HL-60/S4 treated with retinoic acid at 250 ng/mL for 4 days and 3 days (cell line): ENCODE measurements around the gene FBXO39.
"Not testable (repeated sequence)": the region's sequence is repeated elsewhere in the genome, so short reads cannot be mapped to it uniquely, and the experiment has no call there.

ENCODE experiments used
- in situ Hi-C: fragments of 300-500 bp; cut with MboI; formaldehyde crosslinking; loops from 2 replicates; pipeline ENCODE4 v1.7.0; 2022; ENCODE audit warnings: low sequenced_read_pairs

FBXO39 gene

DNA sequence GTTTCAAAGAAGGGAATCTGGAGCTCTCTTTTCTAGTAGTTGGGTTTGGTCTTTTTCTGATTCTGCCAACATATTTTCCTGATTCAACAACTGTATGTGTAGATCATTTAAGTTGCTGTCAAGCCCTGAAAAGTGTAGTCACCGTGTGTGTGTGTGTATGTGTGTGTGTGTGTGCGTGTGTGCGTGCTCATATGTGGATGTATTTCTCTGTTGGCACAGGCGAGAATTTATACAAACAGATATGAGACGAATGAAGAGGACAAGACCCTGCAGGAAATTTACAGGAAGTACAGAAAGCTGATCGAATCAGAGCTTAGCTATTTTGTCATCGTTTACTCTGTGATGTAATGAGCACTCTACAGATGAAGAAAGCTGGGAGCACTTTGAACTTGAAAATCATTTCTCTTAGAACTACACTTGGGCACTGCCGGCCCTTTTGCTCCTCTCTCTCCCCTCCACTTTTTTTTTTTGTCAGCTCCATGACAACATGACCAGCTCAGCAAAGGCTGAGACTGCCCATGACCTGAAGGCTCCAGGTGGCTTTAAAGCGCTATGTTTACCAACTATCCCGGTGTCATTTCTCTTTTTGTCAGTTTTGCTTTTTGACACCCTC, 11.2 kb downstream of the FBXO39 start:
- in situ Hi-C loops: no loop called here

DNA sequence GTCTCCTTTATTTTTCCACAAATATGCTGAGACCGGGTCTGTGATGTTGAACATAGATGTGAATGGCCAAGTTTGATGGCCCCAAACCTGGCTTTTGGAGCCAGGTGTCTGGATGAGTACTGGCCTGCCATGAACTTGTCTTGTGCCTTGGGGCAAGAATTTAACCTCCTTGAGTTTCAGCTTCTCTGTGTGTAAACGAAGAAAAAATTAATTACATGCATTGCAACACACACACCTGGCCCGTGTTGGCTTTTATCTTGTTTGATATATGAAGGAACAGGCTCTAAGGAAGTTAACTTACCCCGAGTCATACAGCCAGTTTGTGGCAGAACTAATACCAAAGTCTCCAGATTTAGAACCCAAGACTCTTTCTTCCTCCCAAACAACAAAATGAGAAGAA, 13.1 kb downstream of the FBXO39 start:
- in situ Hi-C loops: no loop called here

DNA sequence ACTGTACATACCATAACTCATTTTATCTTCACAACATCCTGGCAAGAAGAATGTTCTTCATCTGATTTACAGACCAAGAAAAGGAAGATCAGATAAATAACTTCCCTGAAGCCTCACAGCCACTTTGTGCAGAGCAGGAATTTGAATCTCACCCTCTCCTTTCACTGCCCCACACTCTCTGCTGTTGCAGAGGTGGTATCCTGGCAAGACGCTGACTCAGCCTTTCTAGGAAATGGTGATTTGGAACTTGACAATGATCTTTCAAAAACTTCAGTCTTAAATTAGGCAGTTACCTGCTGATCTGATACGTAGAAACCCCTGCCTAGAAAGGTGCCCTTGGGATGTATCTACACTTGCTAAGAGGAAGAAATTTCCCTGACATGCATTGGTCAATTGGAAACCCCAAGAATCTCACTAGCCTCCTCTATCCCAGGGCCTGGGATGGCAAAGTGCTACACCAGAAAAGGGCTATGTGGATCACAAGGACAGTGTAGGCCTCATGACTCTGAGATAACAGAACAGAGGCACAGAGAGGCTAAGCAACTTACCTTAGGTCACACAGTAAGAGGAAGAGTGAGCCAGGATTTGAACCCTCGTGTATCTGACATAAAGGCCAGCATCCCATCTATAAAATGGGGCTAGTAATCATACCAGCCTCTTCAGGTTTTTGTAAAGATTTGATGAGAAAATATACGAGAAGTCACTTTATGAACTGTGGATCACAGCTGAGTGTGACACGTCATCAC, 17.9 kb downstream of the FBXO39 start:
- in situ Hi-C loops: no loop called here

DNA sequence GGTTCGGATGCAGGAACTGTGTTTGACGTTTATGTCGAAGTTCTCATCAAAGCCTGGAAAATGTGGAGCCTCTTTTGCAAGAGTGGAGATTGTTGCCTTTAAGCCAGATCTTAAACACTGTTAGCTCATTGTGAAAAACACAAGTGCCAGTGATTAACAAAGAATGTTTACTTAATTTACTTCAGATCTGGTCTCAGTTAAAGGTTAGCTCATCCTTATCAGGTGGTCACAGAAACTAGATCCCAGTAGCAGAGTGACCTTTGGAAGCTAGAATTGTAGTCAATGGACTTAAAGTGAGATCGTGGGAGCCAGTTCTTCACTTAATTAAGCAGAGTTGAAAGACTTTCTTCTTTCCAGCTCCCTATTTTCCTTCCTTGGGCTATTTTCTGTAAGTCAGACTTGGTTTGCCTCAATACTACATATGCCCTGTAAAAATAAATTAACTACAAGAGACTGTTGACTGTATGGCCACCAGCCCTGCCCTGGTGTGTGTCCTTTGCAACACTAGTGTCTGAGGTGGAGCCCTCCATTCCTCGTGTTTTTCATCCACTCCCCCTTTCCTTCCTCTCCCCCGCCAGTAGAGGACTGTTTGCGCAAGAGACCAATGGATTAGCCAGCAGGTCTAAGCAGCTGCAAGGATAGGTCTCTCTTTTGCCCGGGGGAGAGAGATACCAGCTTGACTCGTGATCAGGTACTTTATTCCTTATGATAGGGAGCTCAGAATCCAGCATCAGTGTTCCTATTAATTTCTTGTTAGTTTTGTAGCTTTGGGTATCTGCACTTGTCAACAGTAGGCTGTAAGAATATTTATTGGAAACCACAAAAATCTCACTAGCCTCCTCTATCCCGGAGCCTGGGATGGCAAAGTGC, 20.2 kb downstream of the FBXO39 start:
- in situ Hi-C loops: no loop called here

DNA sequence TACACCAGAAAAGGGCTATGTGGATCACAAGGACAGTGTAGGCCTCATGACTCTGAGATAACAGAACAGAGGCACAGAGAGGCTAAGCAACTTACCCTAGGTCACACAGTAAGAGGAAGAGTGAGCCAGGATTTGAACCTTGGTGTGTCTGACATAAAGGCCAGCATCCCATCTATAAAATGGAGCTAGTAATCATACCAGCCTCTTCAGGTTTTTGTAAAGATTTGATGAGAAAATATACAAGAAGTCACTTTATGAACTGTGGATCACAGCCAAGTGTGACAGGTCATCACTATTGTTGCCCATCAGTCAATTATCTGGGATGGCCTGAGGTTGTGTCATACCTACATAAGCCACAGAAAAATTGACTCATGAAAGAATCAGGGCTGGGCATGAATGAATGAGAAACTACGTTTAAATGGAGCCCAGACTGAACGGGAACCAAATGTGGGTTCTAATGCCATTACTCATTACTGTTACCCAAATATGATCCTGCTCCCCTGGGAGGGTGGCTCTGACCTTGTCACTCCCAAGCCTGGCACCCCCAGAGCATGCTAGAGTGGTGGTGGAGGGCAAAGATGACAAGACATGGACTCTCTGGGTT, 21.0 kb downstream of the FBXO39 start:
- in situ Hi-C loops: no loop called here

DNA sequence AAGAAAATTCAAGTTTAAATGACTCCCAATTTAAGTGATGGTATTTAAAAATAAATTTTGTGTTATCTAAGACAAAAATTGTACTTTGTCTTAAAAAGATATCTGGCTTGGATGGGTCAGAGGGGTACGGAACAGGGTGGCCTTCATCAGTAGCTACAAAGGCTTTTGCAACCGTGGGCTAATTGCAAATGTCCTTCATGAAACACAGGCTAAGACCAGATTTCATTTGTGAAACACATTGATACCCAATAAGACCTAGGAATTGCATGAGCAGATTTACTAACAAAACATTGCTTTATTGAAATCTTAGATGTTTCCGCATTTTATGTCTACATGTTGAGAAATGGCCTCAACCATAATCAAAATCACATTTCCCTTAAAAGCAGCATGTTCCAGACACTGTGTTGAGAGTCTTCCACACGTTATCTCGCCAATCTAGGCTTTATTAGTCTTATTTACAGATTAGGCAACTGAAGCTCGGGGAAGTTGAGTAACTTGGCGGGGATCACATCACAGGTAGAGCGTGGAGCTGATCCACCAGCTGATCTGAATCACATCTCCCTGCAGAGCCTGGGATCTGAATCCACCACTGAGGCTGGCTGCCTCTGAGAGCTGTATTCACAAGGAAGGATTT, 21.8 kb downstream of the FBXO39 start:
- in situ Hi-C loops: no loop called here

DNA sequence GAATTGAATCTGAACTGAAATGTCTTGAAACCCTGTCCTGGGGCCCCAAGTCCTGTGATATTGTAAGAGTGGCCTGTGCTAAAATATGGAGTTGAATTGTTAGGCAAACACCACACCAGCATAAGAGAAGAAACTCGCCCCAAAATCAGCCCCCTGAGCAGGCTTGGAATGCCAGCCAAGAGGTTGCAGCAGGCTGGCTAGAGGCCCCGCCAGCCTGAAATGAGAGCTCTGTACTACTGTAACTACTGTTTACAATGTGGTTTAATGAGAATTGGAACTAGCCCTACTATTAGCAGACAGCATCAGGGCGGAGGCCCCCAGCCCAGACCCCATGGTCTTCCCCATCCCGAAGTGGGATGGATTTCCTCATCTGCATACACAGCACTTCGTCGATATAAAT, 23.7 kb downstream of the FBXO39 start:
- in situ Hi-C loops: no loop called here

DNA sequence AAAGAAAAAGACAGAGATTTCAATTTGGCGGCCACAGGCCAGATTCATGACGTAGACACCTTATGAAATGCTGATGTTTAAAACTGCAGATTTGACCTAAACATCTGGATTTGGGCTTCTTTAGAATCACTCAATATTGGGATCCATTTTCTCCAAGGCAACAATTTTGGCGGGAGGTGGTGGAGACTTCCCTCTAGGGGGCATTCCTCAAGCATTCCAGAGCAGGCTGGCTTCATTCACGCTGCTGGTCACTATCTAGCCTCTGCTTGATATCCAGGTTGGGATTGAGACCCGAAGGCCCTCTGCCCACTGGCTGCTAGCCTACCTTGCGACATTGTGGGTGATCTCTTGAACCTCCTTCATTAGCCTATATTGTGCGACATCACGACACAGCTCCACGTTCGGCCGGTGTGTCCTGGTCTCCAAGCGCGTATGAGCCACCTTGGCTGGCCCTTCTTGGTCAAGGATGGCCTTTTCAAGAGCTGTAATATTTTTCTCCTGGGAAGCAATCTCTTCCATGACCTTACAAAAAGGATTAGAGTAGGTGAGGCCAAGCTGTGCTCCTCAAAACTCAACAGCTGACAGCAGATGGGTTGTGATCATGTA, 24.5 kb downstream of the FBXO39 start:
- in situ Hi-C loops: no loop called here

DNA sequence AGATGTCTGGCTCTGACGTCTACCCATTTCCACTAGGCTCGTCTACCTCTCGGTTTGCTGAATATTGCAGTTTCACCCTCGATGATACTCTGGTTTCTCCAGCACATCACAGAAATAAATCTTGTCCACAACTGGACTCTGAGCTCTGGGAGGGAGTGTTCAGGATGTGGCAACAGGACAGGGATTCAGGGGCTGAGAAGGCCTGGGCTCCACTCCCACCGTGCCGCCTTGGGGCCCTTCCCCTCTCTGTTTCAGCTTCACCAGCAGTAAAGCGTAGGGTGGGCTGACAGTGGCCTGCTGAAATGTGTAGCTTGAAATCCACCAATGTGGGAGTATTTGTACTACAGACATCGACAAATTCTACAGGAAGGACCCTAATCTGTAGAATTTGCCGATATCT, 35.5 kb downstream of the FBXO39 start:
- in situ Hi-C loops: no loop called here

DNA sequence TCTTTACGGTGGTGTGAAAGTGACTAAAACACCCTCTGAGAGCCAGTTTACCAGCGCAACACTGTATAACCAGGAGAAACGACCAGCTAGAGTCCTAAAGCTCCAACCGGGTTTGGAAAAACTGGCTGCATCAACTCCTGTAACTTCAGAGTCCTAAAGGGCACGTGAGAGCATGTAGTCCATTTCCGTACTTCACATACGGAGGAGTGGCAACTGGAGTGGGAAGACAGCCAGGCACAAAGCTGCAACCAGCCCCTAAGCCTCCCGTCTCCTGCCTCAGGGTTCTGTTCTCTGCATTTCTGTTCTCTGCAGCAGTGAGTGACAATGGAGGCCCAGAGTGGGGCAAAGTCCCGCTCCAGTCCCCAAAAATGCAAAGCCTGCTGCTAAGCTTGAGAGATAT, 36.3 kb downstream of the FBXO39 start:
- in situ Hi-C loops: no loop called here

DNA sequence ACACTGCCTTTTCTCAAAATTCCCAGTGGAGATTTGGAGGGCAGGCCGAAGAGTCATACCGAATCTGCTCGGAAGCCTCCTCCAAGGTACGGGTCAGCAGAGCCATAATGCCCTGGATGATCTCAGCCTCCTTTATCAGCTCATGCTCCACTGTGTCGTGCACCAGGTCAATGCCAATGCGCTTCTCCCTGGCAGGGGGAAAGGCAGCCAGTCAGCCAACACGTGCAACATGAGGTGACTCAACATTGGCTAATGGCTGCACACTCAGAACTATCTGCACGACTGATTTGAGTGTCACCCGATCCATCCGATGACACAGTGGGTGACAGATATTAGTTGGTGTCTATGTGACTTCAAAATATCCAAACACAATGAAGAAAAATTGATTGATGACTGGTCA, 39.8 kb downstream of the FBXO39 start:
- in situ Hi-C loops: no loop called here

DNA sequence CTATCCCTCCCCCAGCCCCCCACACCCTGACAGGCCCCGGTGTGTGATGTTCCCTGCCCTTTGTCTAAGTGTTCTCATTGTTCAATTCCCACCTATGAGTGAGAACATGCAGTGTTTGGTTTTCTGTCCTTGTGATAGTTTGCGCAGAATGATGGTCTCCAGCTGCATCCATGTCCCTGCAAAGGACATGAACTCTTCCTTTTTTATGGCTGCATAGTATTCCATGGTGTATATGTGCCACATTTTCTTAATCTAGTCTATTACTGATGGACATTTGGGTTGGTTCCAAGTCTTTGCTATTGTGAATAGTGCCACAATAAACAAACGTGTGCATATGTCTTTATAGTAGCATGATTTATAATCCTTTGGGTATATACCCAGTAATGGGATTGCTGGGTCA, 40.4 kb downstream of the FBXO39 start:
- in situ Hi-C loops: not testable (repeated sequence)

DNA sequence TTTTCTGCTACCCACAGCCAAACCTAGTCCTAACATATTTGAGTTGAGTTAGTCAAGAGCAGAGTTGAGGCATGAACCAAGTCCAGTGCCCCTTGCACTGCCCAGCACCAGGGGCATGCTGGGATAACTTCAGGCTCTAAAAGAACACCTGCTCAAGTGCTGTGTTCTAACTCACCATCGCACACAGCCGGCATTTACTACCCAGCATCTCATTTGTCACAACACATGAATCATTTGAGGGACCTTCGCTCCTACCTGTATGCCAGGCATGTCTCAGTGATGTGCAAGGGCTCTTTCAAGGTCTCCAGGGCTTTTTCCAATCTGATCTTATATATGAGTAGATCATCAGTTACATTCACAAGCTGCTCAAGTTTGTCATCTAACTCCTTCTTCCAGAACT, 42.9 kb downstream of the FBXO39 start:
- in situ Hi-C loops: no loop called here

DNA sequence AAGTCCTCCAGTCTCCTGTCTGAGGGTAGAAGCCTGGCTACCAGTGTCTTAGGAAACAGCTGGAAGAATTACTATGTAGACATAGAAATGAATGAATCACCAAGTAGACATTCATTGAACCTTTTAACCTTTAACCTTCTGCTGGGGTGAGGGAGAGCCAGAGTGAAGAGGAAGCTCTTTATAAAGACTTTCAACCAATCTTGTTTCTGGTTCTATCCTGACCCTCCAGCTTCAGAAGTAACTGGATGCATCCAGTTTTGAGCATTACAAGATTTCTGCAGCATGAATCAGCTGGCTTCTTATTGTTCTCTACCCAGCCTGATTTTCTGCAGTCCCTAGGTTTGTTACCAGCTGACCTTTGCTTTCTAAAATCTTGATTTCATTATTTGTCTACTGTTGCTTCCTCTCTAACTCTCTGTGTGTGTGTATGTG, 47.0 kb downstream of the FBXO39 start:
- in situ Hi-C loops: no loop called here

DNA sequence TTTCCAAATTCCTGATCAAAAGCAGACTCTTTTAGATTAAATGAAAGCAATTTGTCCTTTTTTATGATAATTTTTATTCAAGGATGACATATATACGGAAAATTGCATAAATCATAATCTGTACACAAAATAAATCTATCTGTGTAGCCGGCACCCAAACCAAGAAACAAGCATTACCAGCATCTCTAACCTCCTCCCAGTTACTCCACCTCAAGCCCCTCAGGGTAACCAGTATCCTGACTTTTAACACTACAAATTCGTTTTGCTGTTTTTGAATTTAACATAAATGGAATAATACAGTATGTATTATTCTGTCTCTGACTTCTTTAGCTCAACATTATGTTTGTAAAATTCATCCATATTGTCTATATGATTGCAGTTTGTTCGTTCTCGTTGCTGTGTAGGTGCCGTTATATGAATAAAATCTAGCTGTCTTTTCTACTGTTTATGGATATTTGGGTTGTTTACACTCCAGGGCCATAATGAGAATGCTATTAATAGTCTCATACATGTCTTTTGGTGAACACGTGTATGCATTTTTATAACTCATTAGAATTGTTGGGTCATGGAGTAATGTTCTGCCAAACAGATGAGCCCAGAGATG, 54.5 kb downstream of the FBXO39 start:
- in situ Hi-C loops: no loop called here

DNA sequence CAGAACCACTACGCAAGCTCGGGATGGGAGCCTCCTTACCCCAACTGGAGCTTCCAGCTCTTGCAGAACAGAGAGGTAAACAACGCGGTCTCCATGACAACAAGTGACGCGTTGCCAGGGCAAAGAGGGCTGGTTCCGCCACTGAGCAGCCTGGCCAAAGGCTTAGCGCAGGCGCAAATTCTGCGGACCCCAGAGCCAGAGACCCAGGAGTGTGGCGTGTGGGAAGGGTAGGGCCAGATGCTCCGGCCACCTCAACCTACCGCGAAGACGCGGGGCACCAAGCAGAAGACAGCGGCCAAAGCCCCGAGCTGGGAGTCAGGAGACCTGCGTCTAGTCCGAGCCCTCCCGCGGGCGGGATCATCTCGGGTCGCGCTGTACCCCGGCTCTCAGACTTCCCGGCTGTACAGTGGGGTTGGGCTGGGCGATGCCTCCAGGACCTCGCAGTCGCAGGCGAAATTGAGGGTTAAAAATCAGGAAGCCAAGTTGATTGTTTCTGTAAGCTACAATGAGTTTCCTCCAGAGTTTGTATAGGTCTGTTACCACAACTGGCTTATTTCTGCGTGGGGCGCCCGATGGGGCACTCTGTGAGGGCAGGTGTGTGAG, 55.7 kb downstream of the FBXO39 start, which contains the start of gene TEKT1:
Gene TEKT1, minus strand, starts transcription at position 69 of the 603 bp plus-strand sequence. CDS start 1,353 bp downstream, outside the sequence.
- in situ Hi-C loops: no loop called here
